Lower lobe of right lung (tissue), 2 donors: Measurements from ENCODE around the gene LDLR. TPM values are rescaled to one million over a fixed set of nuclear protein-coding genes. Genes with fewer than 3 reads are reported as not detected.
A peak's percentile ranks its signal among the peaks of the same experiment; 100 is the strongest.

ENCODE experiments used
- ATAC-seq, 2 donors: fragments of 200-7000 bp; cut with Tn5 transposase; one replicate each; pipeline ENCODE4 v1.9.1; 2020 to 2022; ENCODE audit warnings: mild to moderate bottlenecking in 2 of 2, moderate library complexity in 2 of 2
- DNase-seq: peaks from one replicate; pipeline ENCODE4 v3.0.0-alpha.2; 2020
- H3K27ac ChIP-seq: fragments of 200-600 bp; one replicate; pipeline ENCODE4 v1.8.0; 2022
- H3K27me3 ChIP-seq: fragments of 200-600 bp; one replicate; pipeline ENCODE4 v1.8.0; 2022; ENCODE audit warnings: low read depth
- H3K36me3 ChIP-seq: fragments of 200-600 bp; one replicate; pipeline ENCODE4 v1.8.0; 2022; ENCODE audit warnings: mild to moderate bottlenecking
- H3K4me1 ChIP-seq: fragments of 200-600 bp; one replicate; pipeline ENCODE4 v1.8.0; 2022
- H3K4me3 ChIP-seq: fragments of 200-600 bp; one replicate; pipeline ENCODE4 v1.8.0; 2022; ENCODE audit warnings: mild to moderate bottlenecking
- H3K9me3 ChIP-seq: fragments of 200-600 bp; one replicate; pipeline ENCODE4 v1.8.0; 2022
- CTCF ChIP-seq: fragments of 200-600 bp; IDR thresholded peaks from one replicate; pipeline ENCODE4 v1.8.0; 2022; ENCODE audit warnings: antibody characterized with exemption, mild to moderate bottlenecking
- intact Hi-C: fragments of 100-400 bp; cut with DNase I; formaldehyde crosslinking; loops from one replicate; pipeline ENCODE4 v1.11.0; 2022
- total RNA-seq: library from RNA; stranded (reverse); fragmentation: NEBNext Ultra II Directional; extraction: Animal tissue kit (Norgen Biotek cat#: 25700); gene quantifications from one replicate; pipeline ENCODE4 v1.2.1, GENCODE V29; 2021
- donor health status: DM: no; HTN: yes; CAD: no; lungs with severe emphysema.

The LDLR gene
- total RNA-seq, 1 donor from 2014 or later = 147 TPM

DNA sequence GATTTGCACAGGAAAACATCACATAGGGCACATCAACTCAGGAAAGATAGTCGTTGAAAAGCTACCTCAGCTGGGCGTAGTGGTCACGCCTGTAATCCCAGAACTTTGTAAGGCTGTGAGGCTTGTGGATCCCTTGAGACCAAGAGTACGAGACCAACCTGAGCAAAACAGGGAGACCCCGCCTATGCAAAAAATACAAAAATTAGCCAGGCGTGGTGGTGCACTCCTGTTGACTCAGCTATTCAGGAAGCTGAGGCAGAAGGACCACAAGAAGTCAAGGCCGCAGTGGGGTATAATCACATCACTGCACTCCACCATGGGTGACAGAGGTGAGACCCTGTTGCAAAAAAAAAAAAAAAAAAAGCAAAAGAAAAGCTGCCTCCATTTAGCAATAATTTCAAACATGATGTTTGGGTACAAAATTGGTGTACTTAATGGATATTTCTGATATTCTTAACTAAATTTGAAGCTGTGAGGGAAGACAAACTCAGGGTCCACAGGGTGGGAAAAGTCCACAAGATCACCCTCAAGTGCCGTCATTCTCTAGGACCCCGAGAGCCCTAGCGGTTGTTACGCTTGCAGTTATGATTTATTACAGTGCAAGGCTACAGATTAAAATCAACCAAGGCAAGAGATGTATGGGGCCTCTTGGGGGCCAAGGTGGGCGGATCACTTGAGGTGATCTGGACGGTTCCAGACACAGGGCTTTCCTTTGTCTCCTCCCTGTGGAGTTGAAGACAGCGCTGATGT lies 42.5 kb upstream of the LDLR start:
- H3K4me1 ChIP-seq = peaks cover 19% of the 10 kb centered on the region
- intact Hi-C loops = no loop called here
- no peak for TF ChIP-seq CTCF
- H3K27ac ChIP-seq = no peak overlapping the region
- H3K36me3 ChIP-seq = peaks cover 57% of the 10 kb centered on the region
- H3K4me3 ChIP-seq = no peak overlapping the region
- ATAC-seq = no peak
- H3K9me3 ChIP-seq = no peaks in the 10 kb centered on the region
- no peaks in the 10 kb centered on the region for H3K27me3 ChIP-seq
- no peak for DNase-seq

- Histone ChIP-seq H3K27ac (no peak overlapping the region), H3K9me3 (no peaks in the 10 kb centered on the region), H3K36me3 (peaks cover 46% of the 10 kb centered on the region), H3K27me3 (no peaks in the 10 kb centered on the region), H3K4me1 (peaks cover 17% of the 10 kb centered on the region), H3K4me3 (no peak overlapping the region)
- DNase-seq (no peak), ATAC-seq (no peak)
- intact Hi-C loops = no loop called here
- no peak for TF ChIP-seq CTCF
These were observed 41.4 kb upstream of the LDLR start for GRCh38 chr19:11047866-11048265.

DNA sequence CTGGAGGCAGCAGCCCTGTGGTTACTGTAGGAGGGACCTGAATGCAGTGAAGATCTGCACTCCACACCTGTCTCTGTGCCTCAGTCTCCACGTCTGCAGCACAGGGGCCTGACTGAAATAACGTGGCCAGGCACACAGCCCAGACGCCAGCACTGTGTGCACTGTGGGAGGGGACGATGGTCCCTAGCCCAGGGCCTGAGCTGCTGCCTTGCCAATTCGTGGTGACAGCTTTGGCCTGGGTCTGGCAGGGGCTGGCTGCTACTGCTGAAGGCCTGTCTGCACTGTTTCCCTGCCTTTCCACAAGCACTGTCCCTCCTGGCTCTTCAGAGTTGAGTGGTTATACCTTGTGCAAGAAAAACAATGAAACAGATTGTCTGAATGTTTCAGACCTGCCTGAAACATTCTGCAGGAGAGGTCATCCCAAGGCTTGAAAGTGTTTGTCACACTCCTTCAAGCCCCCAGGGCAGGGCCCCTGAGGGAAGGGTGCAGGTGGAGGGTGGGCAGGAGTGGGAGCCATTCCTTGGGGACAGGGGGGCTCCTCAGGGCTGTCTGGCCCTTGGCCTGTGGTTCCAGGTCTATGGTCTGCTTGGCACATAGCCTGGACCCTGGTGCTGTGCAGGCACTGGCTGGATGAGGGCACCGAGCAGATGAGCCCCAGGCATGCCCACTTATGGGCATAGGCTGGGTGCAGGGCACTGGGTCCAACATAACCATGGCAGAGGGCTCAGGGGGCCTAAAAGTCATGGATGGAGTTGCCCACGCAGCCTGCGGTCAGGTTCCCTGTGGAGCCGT lies 38.7 kb upstream of the LDLR start:
- Histone ChIP-seq H3K4me1 (peaks cover 17% of the 10 kb centered on the region), H3K4me3 (no peak overlapping the region), H3K9me3 (no peaks in the 10 kb centered on the region), H3K27me3 (no peaks in the 10 kb centered on the region), H3K36me3 (peaks cover 38% of the 10 kb centered on the region), H3K27ac (no peak overlapping the region)
- TF ChIP-seq CTCF = no peak
- DNase-seq = no peak
- peak; percentile 11 to 18 for ATAC-seq
- intact Hi-C loops = no loop called here

GRCh38 chr19:11053817-11054195 lies 35.5 kb upstream of the LDLR start:
- Histone ChIP-seq H3K4me1 (peaks cover 17% of the 10 kb centered on the region), H3K27ac (no peak overlapping the region), H3K4me3 (no peak overlapping the region), H3K27me3 (no peaks in the 10 kb centered on the region), H3K9me3 (no peaks in the 10 kb centered on the region), H3K36me3 (peaks cover 43% of the 10 kb centered on the region)
- no peak for TF ChIP-seq CTCF
- no peak for ATAC-seq
- DNase-seq = no peak
- intact Hi-C loops = no loop called here

DNA sequence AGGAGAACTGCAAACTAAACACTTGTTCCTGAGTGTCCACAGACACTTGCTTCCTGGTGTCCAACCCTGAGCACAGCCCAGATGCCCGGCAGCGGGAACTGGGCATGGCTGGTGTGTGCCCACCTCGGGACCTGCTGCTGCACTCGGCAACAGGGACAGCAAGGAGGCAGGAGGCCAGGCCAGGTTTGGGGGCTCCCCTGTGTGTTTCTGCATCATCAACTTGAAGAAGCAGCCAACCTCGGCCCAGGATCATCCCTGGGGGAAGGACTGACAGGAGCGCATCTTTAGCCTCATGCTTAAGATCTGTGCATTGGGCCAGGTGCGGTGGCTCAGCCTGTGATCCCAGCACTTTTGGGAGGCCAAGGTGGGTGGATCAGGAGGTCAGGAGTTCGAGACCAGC lies 35.1 kb upstream of the LDLR start:
- H3K36me3 ChIP-seq = peaks cover 45% of the 10 kb centered on the region
- ATAC-seq = no peak
- no peak for TF ChIP-seq CTCF

More for the DNA sequence above, 35.1 kb upstream of the LDLR start:
- DNase-seq = no peak
- H3K27me3 ChIP-seq = no peaks in the 10 kb centered on the region
- H3K4me1 ChIP-seq = peaks cover 17% of the 10 kb centered on the region
- no peak overlapping the region for H3K4me3 ChIP-seq
- no peak overlapping the region for H3K27ac ChIP-seq
- intact Hi-C loops = no loop called here
- no peaks in the 10 kb centered on the region for H3K9me3 ChIP-seq
